Purkinje cell (primary cell): ENCODE measurements around the gene SYCP1. TPM values are rescaled to one million over a fixed set of nuclear protein-coding genes. Genes with fewer than 3 reads are reported as not detected.

Experiments used
- polyA plus RNA-seq: library from polyadenylated mRNA; unstranded; fragments of >200 nt; fragmentation: Nextera tagmentation; gene quantifications from 2 replicates; pipeline ENCODE4 v1.2.1, GENCODE V29; 2014

Gene SYCP1, protein sequence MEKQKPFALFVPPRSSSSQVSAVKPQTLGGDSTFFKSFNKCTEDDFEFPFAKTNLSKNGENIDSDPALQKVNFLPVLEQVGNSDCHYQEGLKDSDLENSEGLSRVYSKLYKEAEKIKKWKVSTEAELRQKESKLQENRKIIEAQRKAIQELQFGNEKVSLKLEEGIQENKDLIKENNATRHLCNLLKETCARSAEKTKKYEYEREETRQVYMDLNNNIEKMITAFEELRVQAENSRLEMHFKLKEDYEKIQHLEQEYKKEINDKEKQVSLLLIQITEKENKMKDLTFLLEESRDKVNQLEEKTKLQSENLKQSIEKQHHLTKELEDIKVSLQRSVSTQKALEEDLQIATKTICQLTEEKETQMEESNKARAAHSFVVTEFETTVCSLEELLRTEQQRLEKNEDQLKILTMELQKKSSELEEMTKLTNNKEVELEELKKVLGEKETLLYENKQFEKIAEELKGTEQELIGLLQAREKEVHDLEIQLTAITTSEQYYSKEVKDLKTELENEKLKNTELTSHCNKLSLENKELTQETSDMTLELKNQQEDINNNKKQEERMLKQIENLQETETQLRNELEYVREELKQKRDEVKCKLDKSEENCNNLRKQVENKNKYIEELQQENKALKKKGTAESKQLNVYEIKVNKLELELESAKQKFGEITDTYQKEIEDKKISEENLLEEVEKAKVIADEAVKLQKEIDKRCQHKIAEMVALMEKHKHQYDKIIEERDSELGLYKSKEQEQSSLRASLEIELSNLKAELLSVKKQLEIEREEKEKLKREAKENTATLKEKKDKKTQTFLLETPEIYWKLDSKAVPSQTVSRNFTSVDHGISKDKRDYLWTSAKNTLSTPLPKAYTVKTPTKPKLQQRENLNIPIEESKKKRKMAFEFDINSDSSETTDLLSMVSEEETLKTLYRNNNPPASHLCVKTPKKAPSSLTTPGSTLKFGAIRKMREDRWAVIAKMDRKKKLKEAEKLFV
- 8.1 and 19.9 TPM in 2 replicates for polyA plus RNA-seq

DNA sequence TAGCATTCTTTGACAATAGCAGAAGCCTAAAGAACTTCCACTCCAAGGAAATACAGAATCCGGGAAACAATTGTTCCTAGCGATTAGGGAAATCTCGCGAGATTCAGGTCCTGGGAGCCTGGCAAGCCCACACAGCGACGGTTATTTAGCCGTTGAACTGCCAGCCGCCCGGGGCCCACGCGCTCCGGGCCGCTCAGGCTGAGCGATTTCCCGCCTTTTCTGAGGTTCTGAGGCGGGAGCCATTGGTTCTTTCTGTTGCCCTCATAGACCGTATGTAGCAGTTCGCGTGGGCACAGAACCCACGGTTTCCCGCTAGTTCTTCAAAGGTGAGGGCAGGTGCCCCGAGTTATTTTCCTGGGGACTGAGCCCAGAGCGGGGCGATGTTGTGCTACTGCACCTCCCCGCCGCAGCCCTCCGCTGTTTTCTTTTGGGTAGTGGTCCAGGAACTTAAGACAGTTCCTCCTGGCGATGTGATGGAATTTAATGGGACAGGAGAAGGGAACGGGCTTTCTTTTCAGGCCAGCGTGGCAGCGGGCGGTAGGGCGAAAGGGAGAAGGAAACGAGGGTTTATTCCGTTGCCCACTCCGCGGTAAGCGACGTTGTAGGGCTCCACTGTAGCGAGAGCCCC, at the start of gene SYCP1:
Gene SYCP1 (plus strand): TSS at position 171 of the 628 bp plus-strand sequence. CDS start 602 bp downstream, outside the sequence.

DNA sequence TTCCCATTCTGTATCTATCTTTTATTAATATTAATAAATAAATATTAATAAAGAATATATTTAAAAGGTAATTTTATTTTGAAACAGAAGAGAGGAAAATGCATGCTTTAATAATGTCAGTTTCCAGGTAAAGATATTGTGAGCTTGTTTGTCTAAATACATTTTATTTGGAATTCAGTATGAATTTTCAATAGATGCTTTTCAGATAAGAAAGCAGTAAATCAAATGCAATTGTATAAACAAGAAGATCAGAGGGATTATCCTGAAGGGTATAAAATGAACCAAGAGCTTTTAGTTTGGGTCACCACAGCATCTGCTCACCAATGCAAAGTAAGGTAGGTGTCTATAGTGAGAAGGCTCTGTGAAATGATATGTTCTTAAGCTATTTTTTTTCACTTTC, 174.9 kb downstream of the SYCP1 start, which contains the start of gene TSHB:
Gene TSHB (plus strand): TSS at position 301 of the 400 bp plus-strand sequence. CDS start 3,537 bp downstream, outside the sequence.

Other genes with a start within 250 kb of the SYCP1 start
- gene DENND2C, start 184.8 kb upstream of the SYCP1 start, polyA plus RNA-seq: 2.4 and 2.9 TPM in 2 replicates
- gene AMPD1, start 159.3 kb upstream of the SYCP1 start, polyA plus RNA-seq: not detected in 2 replicates
- gene NRAS, start 138.1 kb upstream of the SYCP1 start, polyA plus RNA-seq: 6.4 and 9.5 TPM in 2 replicates
- gene CSDE1, start 96.9 kb upstream of the SYCP1 start, polyA plus RNA-seq: 299 and 341 TPM in 2 replicates
- 149 and 156 TPM in 2 replicates for gene SIKE1, start 74.2 kb upstream of the SYCP1 start, polyA plus RNA-seq
- gene TSHB, start 175.0 kb downstream of the SYCP1 start, polyA plus RNA-seq: not detected in 2 replicates
- gene TSPAN2, start 234.6 kb downstream of the SYCP1 start, polyA plus RNA-seq: 10.4 and 10.7 TPM in 2 replicates